Activated naive CD8-positive, alpha-beta T cell (primary cell): ENCODE data around the gene CXorf49.
"Not testable (repeated sequence)": the region's sequence is repeated elsewhere in the genome, so short reads cannot be mapped to it uniquely, and the experiment has no call there.

Experiments used
- H3K27ac Mint-ChIP-seq: one replicate; pipeline ENCODE4 v1.8.0; 2021; ENCODE audit warnings: mixed read lengths
- H3K27me3 Mint-ChIP-seq: one replicate; pipeline ENCODE4 v1.8.0; 2021; ENCODE audit warnings: mixed read lengths
- H3K36me3 Mint-ChIP-seq: one replicate; pipeline ENCODE4 v1.8.0; 2021; ENCODE audit warnings: mixed read lengths
- H3K4me1 Mint-ChIP-seq: one replicate; pipeline ENCODE4 v1.8.0; 2021; ENCODE audit warnings: low read depth, mixed read lengths
- H3K4me3 Mint-ChIP-seq: one replicate; pipeline ENCODE4 v1.8.0; 2021; ENCODE audit warnings: mild to moderate bottlenecking, mixed read lengths
- H3K9me3 Mint-ChIP-seq: one replicate; pipeline ENCODE4 v1.8.0; 2021; ENCODE audit warnings: low read depth, mixed read lengths

CXorf49 gene

GRCh38 chrX:71696641-71697465, 21.2 kb downstream of the CXorf49 start:
- not testable (repeated sequence) for H3K36me3 Mint-ChIP-seq

GRCh38 chrX:71679575-71680207, 38.4 kb downstream of the CXorf49 start:
- Mint-ChIP-seq H3K27ac (no peak overlapping the region), H3K4me1 (no peaks in the 10 kb centered on the region), H3K4me3 (no peak overlapping the region), H3K9me3 (no peaks in the 10 kb centered on the region), H3K27me3 (no peaks in the 10 kb centered on the region), H3K36me3 (peaks cover 3% of the 10 kb centered on the region)

More at GRCh38 chrX:71696641-71697465, 21.2 kb downstream of the CXorf49 start:
- not testable (repeated sequence) for H3K27me3 Mint-ChIP-seq, H3K9me3 Mint-ChIP-seq, H3K27ac Mint-ChIP-seq, H3K4me1 Mint-ChIP-seq, H3K4me3 Mint-ChIP-seq

GRCh38 chrX:71677195-71677594, 40.9 kb downstream of the CXorf49 start:
- not testable (repeated sequence) for H3K4me1 Mint-ChIP-seq, H3K9me3 Mint-ChIP-seq, H3K36me3 Mint-ChIP-seq, H3K27ac Mint-ChIP-seq, H3K27me3 Mint-ChIP-seq, H3K4me3 Mint-ChIP-seq

- H3K4me3 Mint-ChIP-seq, H3K27ac Mint-ChIP-seq, H3K4me1 Mint-ChIP-seq, H3K27me3 Mint-ChIP-seq, H3K9me3 Mint-ChIP-seq, H3K36me3 Mint-ChIP-seq: not testable (repeated sequence)
These were observed 41.9 kb downstream of the CXorf49 start for GRCh38 chrX:71676068-71676795.

- not testable (repeated sequence) for H3K27me3 Mint-ChIP-seq, H3K27ac Mint-ChIP-seq, H3K9me3 Mint-ChIP-seq, H3K36me3 Mint-ChIP-seq, H3K4me3 Mint-ChIP-seq
- peaks cover 14% of the 10 kb centered on the region for H3K4me1 Mint-ChIP-seq
These were observed 42.4 kb downstream of the CXorf49 start for GRCh38 chrX:71675636-71676035.

- no peaks in the 10 kb centered on the region for H3K9me3 Mint-ChIP-seq
- H3K36me3 Mint-ChIP-seq: no peaks in the 10 kb centered on the region
- peak overlapping the region; percentile 3 for H3K4me3 Mint-ChIP-seq
- H3K4me1 Mint-ChIP-seq: peaks cover 20% of the 10 kb centered on the region
- H3K27me3 Mint-ChIP-seq: no peaks in the 10 kb centered on the region
- H3K27ac Mint-ChIP-seq: no peak overlapping the region
These were observed 46.1 kb downstream of the CXorf49 start for GRCh38 chrX:71671938-71672337.

GRCh38 chrX:71671043-71671780, 46.9 kb downstream of the CXorf49 start:
- no peak overlapping the region for H3K27ac Mint-ChIP-seq
- H3K9me3 Mint-ChIP-seq: no peaks in the 10 kb centered on the region
- peaks cover 20% of the 10 kb centered on the region for H3K4me1 Mint-ChIP-seq
- no peaks in the 10 kb centered on the region for H3K36me3 Mint-ChIP-seq
- H3K4me3 Mint-ChIP-seq: peak overlapping the region; percentile 25
- H3K27me3 Mint-ChIP-seq: no peaks in the 10 kb centered on the region

- H3K27me3 Mint-ChIP-seq, H3K9me3 Mint-ChIP-seq: not testable (repeated sequence)
These were observed 48.1 kb downstream of the CXorf49 start for GRCh38 chrX:71669947-71670346.

GRCh38 chrX:71669492-71669891, 48.6 kb downstream of the CXorf49 start:
- Mint-ChIP-seq H3K4me3 (no peak overlapping the region), H3K9me3 (no peaks in the 10 kb centered on the region), H3K4me1 (peaks cover 20% of the 10 kb centered on the region), H3K36me3 (no peaks in the 10 kb centered on the region), H3K27ac (no peak overlapping the region), H3K27me3 (no peaks in the 10 kb centered on the region)

More at GRCh38 chrX:71669947-71670346, 48.1 kb downstream of the CXorf49 start:
- H3K4me3 Mint-ChIP-seq, H3K36me3 Mint-ChIP-seq, H3K27ac Mint-ChIP-seq: not testable (repeated sequence)
- peaks cover 20% of the 10 kb centered on the region for H3K4me1 Mint-ChIP-seq

GRCh38 chrX:71668248-71668595, 49.9 kb downstream of the CXorf49 start:
- Mint-ChIP-seq H3K27me3 (no peaks in the 10 kb centered on the region), H3K9me3 (no peaks in the 10 kb centered on the region), H3K4me3 (no peak overlapping the region), H3K27ac (no peak overlapping the region), H3K4me1 (peaks cover 27% of the 10 kb centered on the region), H3K36me3 (no peaks in the 10 kb centered on the region)

- Mint-ChIP-seq H3K4me3 (no peak within 1 kb of the TSS), H3K27ac (no peak within 1 kb of the TSS), H3K9me3 (no peaks in the 10 kb centered on the region), H3K4me1 (peaks cover 32% of the 10 kb centered on the region), H3K36me3 (no peaks in the 10 kb centered on the region), H3K27me3 (no peaks in the 10 kb centered on the region)
These were observed 50.5 kb downstream of the CXorf49 start, which contains the start of gene LOC101059915 for GRCh38 chrX:71667328-71668247. Gene LOC101059915, plus strand, starts transcription at chrX:71667546.

GRCh38 chrX:71666240-71667223, 51.6 kb downstream of the CXorf49 start:
- no peak overlapping the region for H3K27ac Mint-ChIP-seq
- no peaks in the 10 kb centered on the region for H3K27me3 Mint-ChIP-seq
- H3K9me3 Mint-ChIP-seq: no peaks in the 10 kb centered on the region

GRCh38 chrX:71665747-71666146, 52.3 kb downstream of the CXorf49 start:
- no peaks in the 10 kb centered on the region for H3K27me3 Mint-ChIP-seq
- H3K36me3 Mint-ChIP-seq: no peaks in the 10 kb centered on the region
- H3K4me1 Mint-ChIP-seq: peaks cover 22% of the 10 kb centered on the region
- no peak overlapping the region for H3K4me3 Mint-ChIP-seq
- no peaks in the 10 kb centered on the region for H3K9me3 Mint-ChIP-seq
- H3K27ac Mint-ChIP-seq: no peak overlapping the region

More at GRCh38 chrX:71666240-71667223, 51.6 kb downstream of the CXorf49 start:
- Mint-ChIP-seq H3K4me3 (no peak overlapping the region), H3K36me3 (no peaks in the 10 kb centered on the region), H3K4me1 (peaks cover 30% of the 10 kb centered on the region)
